Fibroblast of the conjunctiva (primary cell): Measurements from ENCODE around the gene PHTF1.
"Not testable (repeated sequence)": the region's sequence is repeated elsewhere in the genome, so short reads cannot be mapped to it uniquely, and the experiment has no call there.

Experiments used
- DNase-seq: peaks from one replicate; pipeline ENCODE4 v3.0.0-alpha.2; 2010; ENCODE audit warnings: low read depth

Gene PHTF1

DNA sequence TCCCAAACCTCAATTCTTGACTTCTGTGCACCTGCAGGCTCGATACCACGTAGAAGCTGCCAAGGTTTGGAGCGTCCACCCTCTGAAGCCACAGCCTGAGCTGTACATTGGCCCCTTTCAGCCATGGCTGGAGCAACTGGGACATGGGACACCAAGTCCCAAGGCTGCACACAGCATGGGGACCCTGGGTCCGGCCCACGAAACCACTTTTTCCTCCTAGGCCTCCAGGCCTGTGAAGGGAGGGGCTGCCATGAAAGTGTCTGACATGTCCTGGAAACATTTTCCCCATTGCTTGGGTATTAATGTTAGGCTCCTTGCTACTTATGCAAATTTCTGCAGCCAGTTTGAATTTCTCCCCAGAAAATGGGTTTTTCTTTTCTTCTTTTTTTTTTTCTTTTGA lies 40.7 kb downstream of the PHTF1 start:
- DNase-seq, result not testable (repeated sequence)

DNA sequence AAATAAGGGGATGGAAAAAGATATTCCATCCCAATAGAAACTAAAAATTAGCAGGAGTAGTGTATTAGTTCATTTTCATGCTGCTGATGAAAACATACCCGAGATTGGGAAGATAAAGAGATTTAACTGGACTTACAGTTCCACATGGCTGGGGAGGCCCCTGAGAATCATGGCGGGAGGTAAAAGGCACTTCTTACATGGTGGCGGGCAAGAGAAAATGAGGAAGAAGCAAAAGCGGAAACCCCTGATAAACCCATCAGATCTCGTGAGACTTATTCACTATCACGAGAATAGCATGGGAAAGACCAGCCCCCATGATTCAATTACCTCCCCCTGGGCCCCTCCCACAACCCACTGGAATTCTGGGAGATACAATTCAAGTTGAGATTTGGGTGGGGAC lies 41.8 kb downstream of the PHTF1 start:
- DNase-seq, result not testable (repeated sequence)

DNA sequence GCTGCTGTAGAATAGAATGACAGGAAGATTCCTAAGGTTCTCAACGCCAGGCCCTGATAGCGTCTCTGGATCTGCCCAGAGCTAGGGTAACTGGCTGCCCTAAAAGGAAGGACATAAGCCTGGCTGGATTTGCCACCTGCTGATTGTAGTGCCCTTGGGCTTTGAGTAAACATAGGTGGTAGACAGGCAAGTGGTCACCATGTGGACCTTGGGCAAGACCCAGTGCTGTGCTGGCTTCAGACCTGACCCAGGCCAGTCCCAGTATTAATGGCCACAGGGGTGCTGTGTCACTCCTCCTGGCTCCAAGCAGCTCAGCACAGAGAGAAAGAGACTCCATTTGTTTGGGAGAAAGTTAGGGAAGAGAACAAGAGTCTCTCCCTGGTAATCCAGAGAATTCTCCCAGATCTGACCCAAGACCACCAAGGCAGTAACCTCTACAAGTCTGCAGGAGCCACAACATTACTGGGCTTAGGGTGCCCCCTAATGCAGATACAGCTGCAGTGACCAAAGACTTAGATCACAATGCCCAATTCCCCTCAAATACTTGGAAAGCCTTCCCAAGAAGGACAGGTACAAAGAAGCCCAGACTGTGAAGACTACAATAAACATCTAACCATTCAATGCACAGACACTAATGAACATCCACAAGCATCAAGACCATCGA lies 44.5 kb downstream of the PHTF1 start:
- DNase-seq, result no peak

DNA sequence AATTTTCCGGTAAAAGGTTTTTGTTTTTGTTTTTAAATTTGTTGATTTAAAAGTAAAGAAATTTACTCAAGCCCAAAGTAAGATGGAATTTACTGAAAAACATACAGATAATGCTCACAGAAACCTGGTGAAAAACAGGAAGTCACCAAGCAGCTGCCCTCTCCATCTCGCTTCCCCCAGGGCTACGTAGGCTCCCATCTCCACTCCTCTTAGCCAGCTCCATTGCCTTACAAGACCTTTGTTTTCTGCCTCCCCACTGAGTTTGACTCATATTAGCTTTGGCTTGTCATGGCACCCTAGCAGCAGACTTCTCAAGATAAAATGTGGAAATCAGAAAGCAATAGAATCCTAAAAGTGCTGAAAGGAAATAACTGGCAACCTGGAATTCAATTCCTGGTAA lies 57.9 kb downstream of the PHTF1 start:
- DNase-seq, result no peak

DNA sequence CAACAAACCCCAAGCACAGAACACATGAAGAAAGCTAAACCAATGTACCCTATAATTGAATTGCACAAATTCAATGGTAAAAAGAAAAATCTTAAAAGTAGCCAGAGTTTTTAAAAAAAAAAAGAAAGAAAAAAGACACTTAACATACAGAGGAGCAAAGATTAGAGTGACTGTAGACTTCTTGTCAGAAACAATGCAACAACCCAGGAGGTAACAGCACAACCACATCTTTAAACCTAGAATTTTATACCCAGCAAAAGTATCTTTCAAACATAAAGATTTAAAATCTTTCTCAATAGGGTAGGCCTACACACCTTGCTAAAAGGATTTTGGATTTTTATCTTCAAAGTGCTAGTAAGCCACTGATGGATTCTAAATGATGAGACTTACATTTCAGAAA lies 64.4 kb downstream of the PHTF1 start:
- DNase-seq, result no peak

DNA sequence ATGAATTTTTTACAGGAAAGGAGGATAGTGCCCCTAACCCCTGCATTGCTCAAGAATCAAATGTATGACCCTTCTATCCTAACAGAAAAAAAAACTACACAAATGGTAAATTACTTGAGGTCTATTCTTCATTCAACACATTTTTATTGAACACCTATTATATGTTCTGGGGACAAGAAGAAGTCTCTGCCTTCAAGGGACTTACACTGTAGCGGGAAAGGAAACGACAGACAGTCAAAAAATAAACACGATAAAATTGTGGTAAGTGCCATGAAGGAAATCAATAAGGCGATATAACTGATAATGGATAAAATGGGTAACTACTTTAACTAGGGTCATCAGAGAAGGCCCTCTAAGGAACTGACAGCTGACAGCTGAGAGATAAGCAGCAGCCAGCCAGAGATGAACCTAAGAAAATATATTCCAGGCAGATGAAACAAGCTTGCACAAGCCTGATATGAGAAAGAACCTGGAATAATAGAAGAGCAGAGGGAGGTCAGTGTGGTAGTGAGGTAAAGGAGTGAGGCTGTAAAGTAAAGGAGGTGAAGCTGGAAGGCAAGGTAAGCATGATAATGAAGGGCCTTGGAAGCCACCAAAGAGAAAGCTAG lies 66.4 kb downstream of the PHTF1 start:
- DNase-seq, result no peak

DNA sequence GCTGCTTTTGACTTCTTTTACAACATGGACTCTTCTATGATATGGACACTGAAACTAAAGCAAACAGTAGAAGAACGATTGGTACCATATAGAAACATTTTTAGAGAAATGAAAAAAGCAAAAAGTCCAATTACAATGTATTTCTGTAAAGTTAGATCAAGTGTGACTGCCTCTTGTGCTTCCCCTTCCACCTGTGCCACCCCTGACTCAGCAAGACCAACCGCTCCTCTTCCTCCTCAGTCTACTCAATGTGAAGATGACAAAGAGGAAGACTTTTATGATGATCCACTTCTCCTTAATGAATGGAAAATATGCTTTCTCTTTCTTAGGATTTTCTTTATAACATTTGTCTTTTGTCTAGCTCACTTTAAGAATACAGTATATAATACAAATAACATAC lies 66.9 kb downstream of the PHTF1 start:
- DNase-seq, result no peak

DNA sequence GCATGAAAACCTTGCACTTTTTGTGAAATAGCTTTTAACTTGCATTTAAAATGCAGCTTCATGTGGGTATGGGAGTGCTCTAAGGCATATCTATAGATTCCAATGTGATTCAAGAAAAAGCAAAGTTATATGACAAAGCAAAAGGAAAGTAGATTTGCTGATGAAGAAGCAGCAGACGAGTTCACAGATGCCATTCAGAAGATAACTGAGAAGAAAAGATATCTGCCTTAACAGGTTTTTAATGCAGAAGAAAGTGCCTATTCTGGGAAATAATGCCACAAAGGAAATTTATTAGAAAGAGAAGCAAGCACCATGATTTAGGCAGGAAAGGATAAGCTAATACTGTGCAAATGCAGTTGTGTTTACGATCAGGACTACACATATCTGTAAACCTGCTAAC lies 68.1 kb downstream of the PHTF1 start:
- DNase-seq, result no peak

DNA sequence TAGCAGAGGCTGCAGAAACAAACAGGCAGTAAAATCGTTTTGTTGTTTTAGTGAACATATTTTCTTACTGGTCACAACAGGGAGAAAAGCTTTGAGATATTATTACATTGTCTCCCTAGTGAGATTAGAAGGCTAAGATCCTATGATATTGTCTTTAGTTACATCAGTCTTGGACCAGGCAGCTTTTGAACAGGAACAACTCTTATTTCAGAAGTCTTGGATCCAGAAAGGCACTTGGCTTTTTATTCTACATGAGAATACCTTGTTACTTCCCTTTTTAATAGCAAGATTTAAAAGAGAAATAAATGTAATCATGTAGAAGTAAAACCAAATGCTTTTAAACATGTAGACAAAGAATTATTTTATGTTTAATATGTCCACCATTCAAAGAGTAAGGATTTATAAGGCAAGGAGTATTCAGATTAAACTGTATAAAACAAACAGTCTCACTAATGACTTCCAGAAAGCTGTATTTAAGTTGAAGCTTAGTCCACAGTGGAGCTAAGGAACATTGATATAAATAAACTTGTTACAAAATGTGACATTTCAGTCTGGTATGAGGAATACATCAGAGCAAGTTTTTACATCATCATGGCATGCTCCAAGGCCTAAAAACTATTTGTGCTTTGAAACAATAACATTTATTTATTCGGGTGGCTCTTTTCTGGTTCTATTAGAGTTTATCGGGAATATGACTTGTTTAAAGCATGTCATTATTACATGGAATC lies 72.2 kb downstream of the PHTF1 start:
- DNase-seq, result peak; percentile 36

DNA sequence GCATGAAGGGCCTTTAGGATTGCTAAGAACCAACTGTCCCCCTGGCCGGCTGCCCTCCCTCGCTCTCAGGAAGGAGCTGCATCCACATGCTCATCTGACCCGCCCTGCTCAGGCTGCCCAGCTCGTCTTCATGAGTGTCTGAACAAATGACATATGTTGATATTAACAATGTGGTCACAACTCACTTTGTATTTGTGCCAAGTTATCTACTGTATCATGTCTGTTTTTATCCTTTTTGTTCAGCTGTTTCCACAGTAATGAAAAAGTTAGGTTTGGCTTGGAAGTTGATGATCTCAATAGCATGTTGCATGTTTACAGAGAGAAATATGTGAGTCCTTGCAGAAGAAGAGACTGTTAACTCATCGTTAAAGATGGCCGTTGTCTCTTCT lies 75.1 kb downstream of the PHTF1 start:
- DNase-seq, result peak; percentile 21

DNA sequence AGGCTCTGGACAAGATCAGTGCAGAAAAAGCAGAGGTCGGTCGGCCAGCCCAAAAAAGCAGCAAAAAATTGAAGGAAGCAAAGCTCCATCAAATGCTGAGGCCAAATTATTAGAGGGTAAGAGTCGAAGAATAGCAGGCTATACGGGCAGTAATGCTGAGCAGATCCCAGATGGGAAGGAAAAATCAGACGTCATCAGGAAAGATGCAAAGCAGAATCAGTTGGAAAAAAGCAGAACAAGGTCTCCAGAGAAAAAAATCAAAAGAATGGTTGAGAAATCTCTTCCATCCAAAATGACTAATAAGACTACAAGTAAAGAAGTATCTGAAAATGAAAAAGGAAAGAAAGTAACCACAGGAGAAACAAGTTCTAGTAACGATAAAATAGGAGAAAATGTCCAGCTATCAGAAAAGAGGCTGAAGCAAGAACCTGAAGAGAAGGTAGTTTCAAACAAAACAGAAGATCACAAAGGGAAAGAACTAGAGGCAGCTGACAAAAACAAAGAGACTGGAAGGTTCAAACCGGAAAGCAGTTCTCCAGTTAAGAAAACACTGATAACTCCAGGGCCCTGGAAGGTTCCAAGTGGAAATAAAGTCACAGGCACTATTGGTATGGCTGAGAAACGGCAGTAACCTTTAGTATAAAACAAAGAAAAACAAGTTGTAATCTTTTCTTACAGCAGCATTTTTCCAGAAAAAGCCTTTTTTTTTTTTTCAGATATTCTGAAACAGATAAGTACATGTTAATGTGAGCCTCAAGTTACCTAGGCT lies 75.7 kb downstream of the PHTF1 start:
- no peak for DNase-seq

DNA sequence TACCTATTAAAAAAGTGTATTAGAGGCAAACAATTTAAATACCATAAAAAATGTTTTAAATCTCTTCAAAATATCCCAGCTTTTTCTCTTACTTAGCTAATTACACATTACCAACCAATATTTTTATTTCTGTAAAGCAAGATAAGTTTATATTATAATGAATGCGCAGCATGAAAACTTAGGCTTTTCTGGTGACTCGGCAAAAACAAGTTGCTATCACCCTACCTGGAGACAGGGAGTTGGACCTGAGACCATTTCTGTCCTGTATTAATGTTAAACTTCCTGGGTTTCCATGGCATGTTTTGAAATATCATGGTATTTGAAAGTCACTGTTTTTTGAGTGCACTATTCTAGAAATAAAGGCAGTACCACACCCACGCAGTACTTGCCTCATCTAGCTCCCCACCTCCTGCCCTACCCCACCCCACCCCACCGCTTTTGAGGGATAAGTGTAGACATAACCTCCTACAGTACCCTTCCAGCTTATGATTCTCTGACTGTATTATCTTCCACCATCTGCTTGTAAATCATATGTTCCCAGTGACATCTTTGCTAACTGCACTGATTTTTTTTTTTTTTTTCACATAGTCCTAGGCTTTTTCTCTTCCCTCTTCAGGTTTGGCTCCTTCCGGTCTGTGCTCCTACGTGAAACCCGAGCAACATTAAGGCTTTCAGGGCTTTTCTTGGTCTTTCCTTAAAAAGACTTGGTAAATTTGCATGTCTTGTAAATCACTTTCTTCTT lies 77.5 kb downstream of the PHTF1 start:
- DNase-seq, result no peak

DNA sequence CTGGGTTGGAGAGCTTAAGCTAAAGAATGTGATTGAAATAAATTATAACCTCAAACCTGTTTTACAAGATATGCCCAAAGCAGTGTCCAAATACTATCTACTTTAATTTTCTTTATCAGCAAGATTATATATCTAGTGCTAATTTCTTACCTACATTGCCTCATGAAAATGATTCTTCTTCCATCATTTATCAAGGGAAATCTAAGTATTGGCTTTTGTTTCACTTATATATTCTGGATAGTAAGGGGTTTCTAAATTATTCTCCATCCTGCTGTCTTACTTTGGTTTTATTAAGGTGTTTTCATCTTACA lies 81.2 kb downstream of the PHTF1 start:
- no peak for DNase-seq

DNA sequence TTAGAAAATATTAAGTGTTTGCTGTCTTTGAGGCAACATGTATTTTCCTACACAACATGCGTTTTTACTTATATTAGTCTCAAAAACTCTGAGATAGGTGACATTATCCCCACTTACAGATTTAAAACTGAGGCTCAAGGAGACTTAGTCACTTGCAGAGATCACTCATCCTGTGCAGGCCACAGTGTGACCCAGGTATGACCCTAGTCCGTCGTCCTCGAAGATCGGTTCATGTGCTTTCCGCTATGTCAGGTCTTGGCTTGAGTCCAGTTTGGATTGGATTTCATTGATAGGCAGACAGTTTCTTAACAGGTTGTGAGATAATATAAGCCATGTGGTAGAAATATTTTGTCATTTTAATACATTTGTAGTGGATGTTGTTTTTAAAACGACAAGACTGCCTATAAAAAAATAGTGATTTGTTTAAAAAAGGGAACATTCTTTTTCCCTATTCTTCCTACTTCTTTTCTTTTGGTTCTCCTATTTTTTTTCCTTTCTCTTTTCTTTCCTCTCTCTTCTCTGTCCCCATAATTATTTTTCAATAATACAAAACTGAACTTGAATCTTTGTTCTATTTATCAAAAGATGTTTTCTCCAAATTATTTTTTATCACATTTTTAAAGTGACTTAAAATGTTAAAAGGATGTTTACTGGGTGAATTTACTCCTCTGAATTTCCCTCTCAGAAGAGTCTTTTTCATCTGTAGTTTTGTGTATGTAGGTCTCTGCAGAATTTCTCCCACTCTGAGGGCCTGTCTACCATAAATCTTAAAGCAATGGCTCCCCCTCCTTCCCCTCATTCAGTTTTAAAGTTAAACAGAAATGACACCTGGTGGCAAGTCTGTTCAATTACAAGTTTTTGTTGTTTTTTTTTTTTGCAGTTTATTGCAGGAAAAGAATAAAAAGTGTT lies 81.8 kb downstream of the PHTF1 start:
- peak; percentile 41 for DNase-seq

DNA sequence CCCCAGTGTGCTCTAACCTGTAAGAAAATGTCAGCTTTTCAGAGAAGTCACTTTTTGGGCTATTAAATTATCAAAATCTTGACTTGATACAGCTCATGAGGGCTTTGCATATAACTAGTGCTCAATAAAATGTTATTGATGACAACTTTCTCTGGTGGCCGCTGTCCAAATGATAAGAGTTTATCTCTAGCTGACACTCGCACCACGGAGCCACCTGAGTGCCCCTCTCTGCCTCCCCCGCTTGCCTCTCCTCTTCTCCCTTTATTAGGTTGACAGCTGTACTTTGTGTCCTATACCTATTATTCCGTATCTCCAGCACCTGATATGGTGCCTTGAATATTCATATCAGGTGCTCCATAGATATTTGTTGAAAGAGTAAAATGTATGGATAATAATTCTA lies 82.8 kb downstream of the PHTF1 start:
- no peak for DNase-seq

DNA sequence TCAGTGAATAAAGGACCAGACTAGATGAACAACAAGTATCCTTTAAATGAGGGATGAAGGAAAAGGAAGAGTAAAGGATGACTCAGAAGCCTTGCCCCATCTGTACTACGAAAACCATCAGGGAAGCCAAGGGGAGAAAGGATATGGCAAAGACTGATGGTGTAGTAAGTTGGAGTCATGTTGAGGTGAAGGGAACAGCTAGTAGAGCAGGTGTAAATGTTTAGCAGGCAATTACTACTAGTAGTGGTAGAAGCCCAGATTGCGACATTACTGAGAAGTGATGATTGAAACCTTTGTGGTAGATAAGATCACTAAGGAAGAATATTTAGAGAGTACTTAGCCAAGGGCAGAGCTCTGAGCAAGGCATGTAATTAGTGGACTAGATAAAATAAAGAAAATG lies 84.0 kb downstream of the PHTF1 start:
- DNase-seq, result no peak

DNA sequence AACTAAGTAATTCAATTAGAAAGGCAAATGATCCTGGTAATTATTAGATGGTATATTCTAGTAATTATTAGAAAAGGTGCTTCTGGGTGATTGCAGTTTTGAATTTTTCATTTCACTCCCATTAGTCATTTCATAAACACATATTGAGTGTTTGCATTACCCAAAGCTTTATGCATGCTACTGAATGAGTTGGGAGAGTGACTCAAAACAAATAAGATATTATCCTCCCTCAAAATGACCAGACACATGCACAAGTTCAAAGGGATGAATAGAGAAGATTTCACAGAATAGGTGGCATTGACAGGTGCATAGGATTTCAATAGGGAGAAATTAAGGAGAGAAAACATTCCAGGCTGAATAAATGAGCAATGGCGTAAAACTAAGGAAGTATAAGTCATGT lies 84.7 kb downstream of the PHTF1 start:
- DNase-seq, result no peak

DNA sequence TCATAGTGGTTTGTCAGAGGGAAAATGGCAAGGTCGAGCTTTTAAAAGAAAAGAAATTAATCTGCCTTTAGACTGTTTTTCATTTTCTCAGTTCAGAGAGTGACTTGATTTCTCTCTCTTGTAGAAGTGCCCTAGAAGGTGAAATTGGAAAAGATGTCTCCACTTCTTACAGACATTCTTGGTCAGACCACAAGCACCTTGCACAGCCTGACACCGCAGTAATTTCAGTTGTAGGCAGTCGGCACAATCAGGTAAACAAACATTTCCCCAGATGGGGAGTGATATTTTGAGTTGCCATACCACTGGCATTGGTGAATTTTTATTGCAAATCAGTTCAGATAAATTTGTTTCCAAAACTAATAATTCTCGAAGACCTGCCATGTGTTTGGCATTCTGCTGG lies 86.8 kb downstream of the PHTF1 start:
- no peak for DNase-seq

DNA sequence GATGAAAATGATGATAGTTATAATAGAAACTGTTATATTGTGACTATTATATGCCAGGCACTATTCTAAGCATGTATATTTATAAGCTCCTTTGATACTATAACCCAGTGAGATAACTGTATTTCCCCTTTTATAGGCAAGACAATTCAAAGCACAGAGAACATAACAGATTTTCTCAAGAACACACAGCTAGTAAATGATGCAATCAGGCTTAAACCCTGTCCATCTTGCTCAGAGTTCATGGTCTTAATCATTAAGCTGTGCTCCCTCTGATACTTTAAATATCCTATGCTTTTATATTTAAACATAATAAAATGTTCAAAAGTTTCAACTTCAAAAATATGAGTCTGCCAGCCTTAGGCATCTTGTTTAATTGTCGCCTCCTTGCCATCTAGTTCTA lies 88.6 kb downstream of the PHTF1 start:
- no peak for DNase-seq

DNA sequence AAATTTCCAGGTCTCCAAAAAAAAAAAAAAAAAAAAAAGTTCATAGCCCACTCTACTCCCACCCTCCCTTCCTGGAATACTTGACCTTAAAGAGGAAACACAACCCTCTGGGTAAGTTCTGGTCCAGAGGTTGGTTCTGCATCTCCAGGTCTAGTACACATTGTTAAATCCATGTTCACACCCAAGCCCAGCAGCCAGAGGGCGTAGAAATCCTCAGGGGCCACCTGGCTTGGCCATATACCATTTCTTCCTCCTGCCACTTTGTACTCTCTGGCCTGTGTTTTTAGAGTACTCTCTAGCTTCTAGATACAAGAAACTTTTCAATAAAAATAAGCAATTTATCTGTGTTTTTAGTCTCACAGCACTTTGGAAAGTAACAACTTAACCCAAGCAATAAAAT lies 89.3 kb downstream of the PHTF1 start:
- DNase-seq, result no peak

DNA sequence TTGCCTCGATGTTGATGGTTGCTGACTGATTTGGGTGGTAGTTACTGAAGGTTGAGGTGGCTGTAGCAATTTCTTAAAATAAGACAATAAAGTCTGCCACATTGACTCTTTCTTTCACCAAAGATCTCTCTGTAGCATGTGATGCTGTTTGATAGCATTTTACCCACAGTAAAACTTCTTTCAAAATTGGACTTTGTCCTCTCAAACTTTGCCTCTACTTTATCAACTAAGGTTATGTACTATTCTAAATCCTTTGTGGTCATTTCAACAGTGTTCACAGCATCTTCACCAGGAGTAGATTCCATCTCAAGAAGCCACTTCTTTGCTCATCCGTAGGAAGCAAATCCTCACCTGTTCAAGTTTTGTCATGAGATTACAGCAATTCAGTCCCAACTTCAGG lies 93.2 kb downstream of the PHTF1 start:
- DNase-seq, result no peak
